GM12878 (cell line): ENCODE data around the gene SHH. TPM values are rescaled to one million over a fixed set of nuclear protein-coding genes. Genes with fewer than 3 reads are reported as not detected.

Experiments
- ATAC-seq: fragments of 200-7000 bp; cut with Tn5 transposase; 3 replicates; pipeline ENCODE4 v1.9.1; 2020; ENCODE audit warnings: mild to moderate bottlenecking, moderate library complexity
- BruUV-seq: library from RNA; stranded (reverse); fragments of 400-500 nt; replicated peaks from 2 replicates; lab custom pipeline; 2021; lab: Mats Ljungman, UMichigan
- CTCF ChIA-PET: fragments of 300-600 bp; sonication (Branson Sonifier 250); formaldehyde crosslinking; extraction: SDS; loops from one replicate; lab custom pipeline; 2021; ENCODE audit warnings: inconsistent platforms; lab: Yijun Ruan, JAX
- POLR2A ChIA-PET: fragments of 350-600 bp; formaldehyde crosslinking; extraction: SDS; loops from one replicate; lab custom pipeline; 2021; ENCODE audit warnings: inconsistent platforms; lab: Charles Lee
- RAD21 ChIA-PET: fragments of 300-600 bp; sonication (Branson Sonifier 250); formaldehyde crosslinking; loops from one replicate; lab custom pipeline; 2023; ENCODE audit warnings: antibody characterized with exemption; ENCODE audit not compliant: unreplicated experiment; lab: Charles Lee
- SMC1A ChIA-PET: fragments of 300-600 bp; sonication (Branson Sonifier 250); formaldehyde crosslinking; loops from one replicate; lab custom pipeline; 2023; ENCODE audit not compliant: unreplicated experiment, uncharacterized antibody; lab: Charles Lee
- DNase-seq: peaks from one replicate; pipeline ENCODE4 v3.0.0-alpha.2; 2011; ENCODE audit warnings: low read depth, low spot score
- FAIRE-seq: peaks from 3 replicates; lab custom pipeline; 2011; peaks lifted over from hg19 to GRCh38; lab: Jason Lieb, UNC
- H2AFZ ChIP-seq: 2 replicates; pipeline ENCODE4 v1.6.0; 2011; ENCODE audit warnings: low read depth, low read length, control low read depth; ENCODE audit not compliant: control insufficient read depth
- H3K27ac ChIP-seq: 2 replicates; pipeline ENCODE4 v1.5.1; 2011; ENCODE audit warnings: control low read depth; ENCODE audit not compliant: control insufficient read depth, insufficient read depth
- H3K27me3 ChIP-seq, 2 experiments: replicated peaks in 1 of 2; 2 replicates each; pipeline versions ENCODE4 v1.6.0 to v1.6.1; 2011; ENCODE audit warnings: low read length in 1 of 2; ENCODE audit not compliant: control insufficient read depth in 2 of 2, insufficient read depth in 2 of 2
- H3K36me3 ChIP-seq, 2 experiments: 2 replicates each; pipeline ENCODE4 v1.5.1; 2011; ENCODE audit warnings: low read length in 1 of 2; ENCODE audit not compliant: control insufficient read depth in 2 of 2, insufficient read depth in 2 of 2
- H3K4me1 ChIP-seq: 2 replicates; pipeline ENCODE4 v1.6.1; 2011; ENCODE audit warnings: mild to moderate bottlenecking, low read length, moderate library complexity, mixed read lengths; ENCODE audit not compliant: control insufficient read depth, insufficient read depth
- H3K4me2 ChIP-seq: 2 replicates; pipeline ENCODE4 v1.6.0; 2011; ENCODE audit warnings: control low read depth; ENCODE audit not compliant: control insufficient read depth, insufficient read depth
- H3K4me3 ChIP-seq: fragments of 200-600 bp; sonication (generic); 2 replicates; pipeline ENCODE4 v1.5.1; 2016
- H3K79me2 ChIP-seq: 2 replicates; pipeline ENCODE4 v1.6.0; 2011; ENCODE audit warnings: low read length; ENCODE audit not compliant: control insufficient read depth, insufficient read depth
- H3K9ac ChIP-seq: 2 replicates; pipeline ENCODE4 v1.8.0; 2011; ENCODE audit warnings: low read length, control low read depth, mixed read lengths; ENCODE audit not compliant: control insufficient read depth, insufficient read depth
- H3K9me3 ChIP-seq: replicated peaks from 3 replicates; pipeline ENCODE4 v1.5.1; 2011; ENCODE audit warnings: mild to moderate bottlenecking, low read length; ENCODE audit not compliant: control insufficient read depth, insufficient read depth
- H4K20me1 ChIP-seq: 2 replicates; pipeline ENCODE4 v1.6.0; 2011; ENCODE audit not compliant: control insufficient read depth, insufficient read depth
- BACH1 ChIP-seq: fragments of 450-650 bp; IDR thresholded peaks from 2 replicates; pipeline ENCODE4 v1.6.1; 2017; ENCODE audit warnings: mild to moderate bottlenecking, borderline replicate concordance
- CEBPB ChIP-seq, 2 experiments: fragments of 150-350 bp in 1 of 2; IDR thresholded peaks; 2 replicates each; pipeline ENCODE4 v1.6.1; 2012 to 2014; ENCODE audit warnings: low read depth in 2 of 2, low read length in 2 of 2, borderline replicate concordance in 1 of 2, inconsistent platforms in 1 of 2
- CHD4 ChIP-seq: fragments of 200-600 bp; sonication (generic); IDR thresholded peaks from 2 replicates; pipeline ENCODE4 v1.6.1; 2016; ENCODE audit warnings: mild to moderate bottlenecking
- FOS ChIP-seq: IDR thresholded peaks from 3 replicates; pipeline ENCODE4 v1.6.1; 2011; ENCODE audit warnings: borderline replicate concordance; ENCODE audit not compliant: insufficient read length; ENCODE audit errors: extremely low read depth
- JUND ChIP-seq: IDR thresholded peaks from 2 replicates; pipeline ENCODE4 v1.6.1; 2012; ENCODE audit warnings: low read depth, mild to moderate bottlenecking, low read length, improper control_type of control experiment, moderate library complexity
- MTA2 ChIP-seq: fragments of 450-650 bp; IDR thresholded peaks from 2 replicates; pipeline ENCODE4 v1.6.1; 2016; ENCODE audit warnings: low read depth, mild to moderate bottlenecking, moderate library complexity
- POLR2AphosphoS5 ChIP-seq: IDR thresholded peaks from 2 replicates; pipeline ENCODE4 v1.6.1; 2011; ENCODE audit warnings: mild to moderate bottlenecking, low read length, inconsistent platforms
- RELA ChIP-seq: fragments of 450-650 bp; IDR thresholded peaks from 2 replicates; pipeline ENCODE4 v1.8.0; 2014; ENCODE audit warnings: borderline replicate concordance; ENCODE audit not compliant: partially characterized antibody
- SIN3A ChIP-seq: IDR thresholded peaks from 2 replicates; pipeline ENCODE4 v1.6.1; 2012; ENCODE audit warnings: low read depth, low read length, improper control_type of control experiment
- SMC3 ChIP-seq: IDR thresholded peaks from 2 replicates; pipeline ENCODE4 v1.6.1; 2011; ENCODE audit warnings: low read length, improper control_type of control experiment, borderline replicate concordance
- ZNF217 ChIP-seq: fragments of 450-650 bp; IDR thresholded peaks from 2 replicates; pipeline ENCODE4 v1.6.1; 2017; ENCODE audit warnings: antibody characterized with exemption, mild to moderate bottlenecking
- WGBS: methylation state at CpG from one replicate; pipeline ENCODE4 v1.1.6; 2016; ENCODE audit warnings: low lambda C conversion rate; ENCODE audit not compliant: insufficient replicate concordance, insufficient coverage; ENCODE audit errors: missing lambda C conversion rate; 5-methylcytosine and 5-hydroxymethylcytosine counted together
- in situ Hi-C: fragments of 300-500 bp; cut with MboI; formaldehyde crosslinking; loops from 9 replicates; pipeline ENCODE4 v1.14.3; 2018; ENCODE audit warnings: mixed read lengths
- intact Hi-C: fragments of 100-400 bp; cut with micrococcal nuclease; formaldehyde crosslinking; loops from one replicate; pipeline ENCODE4 v1.14.2; 2022; ENCODE audit not compliant: unreplicated experiment
- polyA plus RNA-seq, 11 experiments: library from polyadenylated mRNA; depleted of rRNA in 4 of 11; unstranded in 6 of 11; stranded (reverse) in 5 of 11; fragments of >200 nt; fragmentation: Nextera tagmentation in 4 of 11; fragmentation: Illumina TruSeq in 1 of 11; extraction: Ambion mirVana in 4 of 11; extraction: Trizol in 1 of 11; gene quantifications; 1 replicate in 1 of 11; 2 replicates in 10 of 11; pipeline versions ENCODE4 v1.2.1 to v1.2.3, GENCODE V29; 2011 to 2016; ENCODE audit warnings: inconsistent platforms in 2 of 11, missing spikeins in 2 of 11, low read depth in 1 of 11
- total RNA-seq, 4 experiments: library from RNA; depleted of rRNA in 3 of 4; stranded (reverse); fragments of >200 nt in 3 of 4; fragmentation: Illumina TruSeq in 1 of 4; extraction: Trizol in 1 of 4; gene quantifications; 2 replicates each; pipeline versions ENCODE4 v1.2.1 to v1.2.3, GENCODE V29; 2013 to 2021
- TF ChIP-seq, protein P1 (sequence below): IDR thresholded peaks from 2 replicates; pipeline ENCODE4 v1.6.1; 2012; ENCODE audit warnings: low read depth, low read length, improper control_type of control experiment
- TF ChIP-seq, protein P2 (sequence below): IDR thresholded peaks from 2 replicates; pipeline ENCODE4 v1.6.1; 2011; ENCODE audit warnings: mild to moderate bottlenecking, low read depth, low read length, moderate library complexity; ENCODE audit not compliant: insufficient replicate concordance
- TF ChIP-seq, protein P3 (sequence below): fragments of 450-650 bp; IDR thresholded peaks from 2 replicates; pipeline ENCODE4 v1.6.1; 2018; ENCODE audit warnings: mild to moderate bottlenecking, low read depth, moderate library complexity; ENCODE audit not compliant: partially characterized antibody

Gene SHH
- total and polyA plus RNA-seq, 10 of the 15 experiments (the other 5 are each of a cell fraction or from before 2014, with no cell fraction given) = not detected

DNA sequence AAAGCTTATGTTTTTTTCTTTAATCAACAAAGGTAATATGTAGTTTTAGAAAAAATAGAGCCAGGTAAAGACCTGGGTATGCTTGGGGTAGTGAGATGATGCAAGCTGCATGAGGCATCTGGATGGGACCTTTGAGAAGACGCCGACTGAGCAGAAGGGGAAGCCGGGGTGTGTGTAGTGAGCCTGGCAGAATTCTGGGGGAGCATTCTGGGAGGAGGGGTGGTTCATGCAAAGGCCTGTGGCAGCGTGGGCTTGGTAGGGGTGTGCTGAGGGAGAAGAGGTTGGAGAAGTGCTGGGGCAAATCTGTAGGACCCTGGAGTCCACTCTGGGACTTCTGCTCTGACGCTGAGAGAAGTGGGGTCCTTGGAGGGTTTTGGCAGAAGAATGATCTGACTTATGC is 33.9 kb upstream of the SHH start:
- SMC1A ChIA-PET = no interaction called here
- RAD21 ChIA-PET = no interaction called here
- intact Hi-C loops = no loop called here
- CTCF ChIA-PET = no interaction called here
- Histone ChIP-seq H3K27me3 (no peaks in the 10 kb centered on the region; a peak in 1 of 4 replicates), H4K20me1 (no peaks in the 10 kb centered on the region), H3K79me2 (no peaks in the 10 kb centered on the region), H3K9me3 (no peaks in the 10 kb centered on the region), H3K27ac (no peak overlapping the region), H3K4me2 (no peak overlapping the region), H3K4me3 (no peak overlapping the region), H3K4me1 (no peaks in the 10 kb centered on the region), H3K36me3 (no peaks in the 10 kb centered on the region), H3K9ac (no peak overlapping the region), H2AFZ (no peak overlapping the region)
- no TSS peak for BruUV-seq
- DNase-seq (no peak), ATAC-seq (no peak), FAIRE-seq (no peak)
- in situ Hi-C loops = no loop called here
- TF ChIP-seq MTA2 = no peak
- no peak for TF ChIP-seq FOS
- TF ChIP-seq JUND = no peak
- no peak for TF ChIP-seq SIN3A
- TF ChIP-seq CEBPB (IDR thresholded peaks at IDR 0.05; ENCODE audit: borderline replicate concordance in 1 of 2, low read depth in 2 of 2, low read length in 2 of 2) = no peak
- TF ChIP-seq SMC3 = no peak
- TF ChIP-seq CHD4 = no peak
- TF ChIP-seq RELA = no peak
- TF ChIP-seq BACH1 = no peak
- POLR2A ChIA-PET = no interaction called here
- WGBS = 67% methylated on average over 5 of the region's 5 CpGs

DNA sequence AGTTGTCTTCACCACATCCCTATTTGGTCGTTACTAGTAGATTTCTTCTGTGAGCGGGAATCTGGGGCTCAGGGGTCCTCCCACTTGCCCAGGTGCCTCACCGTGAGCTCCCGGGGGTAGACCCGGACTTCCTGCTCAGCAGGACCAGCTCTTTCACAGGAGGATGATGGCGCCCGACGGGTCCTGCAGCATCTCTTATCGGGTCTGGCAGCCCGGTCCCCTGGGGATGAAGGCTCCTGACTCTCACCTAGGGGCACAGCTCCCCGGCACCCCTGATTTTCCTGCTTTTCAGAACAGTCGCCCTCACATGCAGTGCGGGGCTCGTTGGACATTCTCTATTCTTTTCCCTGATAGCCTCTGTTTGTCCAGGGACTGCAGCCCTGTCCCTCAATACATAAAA is 33.0 kb upstream of the SHH start:
- no peaks in the 10 kb centered on the region for H3K4me1 ChIP-seq
- DNase-seq (no peak), FAIRE-seq (no peak), ATAC-seq (no peak)
- no peaks in the 10 kb centered on the region for H4K20me1 ChIP-seq
- no peak overlapping the region for H3K4me3 ChIP-seq
- peaks cover 0 to 2% of the 10 kb centered on the region in 2 experiments; a peak in 1 of 4 replicates for H3K27me3 ChIP-seq
- H3K9me3 ChIP-seq = no peaks in the 10 kb centered on the region
- no peak overlapping the region for H3K27ac ChIP-seq
- H3K4me2 ChIP-seq = no peak overlapping the region
- ChIA-PET RAD21 (no interaction called here), SMC1A (no interaction called here), POLR2A (no interaction called here), CTCF (no interaction called here)
- no peaks in the 10 kb centered on the region for H3K79me2 ChIP-seq
- BruUV-seq = no TSS peak
- WGBS = 28% methylated on average over 14 of the region's 14 CpGs
- in situ Hi-C loops = no loop called here
- H2AFZ ChIP-seq = no peak overlapping the region
- H3K9ac ChIP-seq = no peak overlapping the region
- no peaks in the 10 kb centered on the region for H3K36me3 ChIP-seq
- intact Hi-C loops = no loop called here
- TF ChIP-seq, protein P1, sequence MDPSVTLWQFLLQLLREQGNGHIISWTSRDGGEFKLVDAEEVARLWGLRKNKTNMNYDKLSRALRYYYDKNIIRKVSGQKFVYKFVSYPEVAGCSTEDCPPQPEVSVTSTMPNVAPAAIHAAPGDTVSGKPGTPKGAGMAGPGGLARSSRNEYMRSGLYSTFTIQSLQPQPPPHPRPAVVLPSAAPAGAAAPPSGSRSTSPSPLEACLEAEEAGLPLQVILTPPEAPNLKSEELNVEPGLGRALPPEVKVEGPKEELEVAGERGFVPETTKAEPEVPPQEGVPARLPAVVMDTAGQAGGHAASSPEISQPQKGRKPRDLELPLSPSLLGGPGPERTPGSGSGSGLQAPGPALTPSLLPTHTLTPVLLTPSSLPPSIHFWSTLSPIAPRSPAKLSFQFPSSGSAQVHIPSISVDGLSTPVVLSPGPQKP = no peak
- TF ChIP-seq ZNF217 = no peak
- TF ChIP-seq POLR2AphosphoS5 = no peak
- TF ChIP-seq, protein P2, sequence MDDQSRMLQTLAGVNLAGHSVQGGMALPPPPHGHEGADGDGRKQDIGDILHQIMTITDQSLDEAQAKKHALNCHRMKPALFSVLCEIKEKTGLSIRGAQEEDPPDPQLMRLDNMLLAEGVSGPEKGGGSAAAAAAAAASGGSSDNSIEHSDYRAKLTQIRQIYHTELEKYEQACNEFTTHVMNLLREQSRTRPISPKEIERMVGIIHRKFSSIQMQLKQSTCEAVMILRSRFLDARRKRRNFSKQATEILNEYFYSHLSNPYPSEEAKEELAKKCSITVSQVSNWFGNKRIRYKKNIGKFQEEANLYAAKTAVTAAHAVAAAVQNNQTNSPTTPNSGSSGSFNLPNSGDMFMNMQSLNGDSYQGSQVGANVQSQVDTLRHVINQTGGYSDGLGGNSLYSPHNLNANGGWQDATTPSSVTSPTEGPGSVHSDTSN = no peak
- TF ChIP-seq, protein P3, sequence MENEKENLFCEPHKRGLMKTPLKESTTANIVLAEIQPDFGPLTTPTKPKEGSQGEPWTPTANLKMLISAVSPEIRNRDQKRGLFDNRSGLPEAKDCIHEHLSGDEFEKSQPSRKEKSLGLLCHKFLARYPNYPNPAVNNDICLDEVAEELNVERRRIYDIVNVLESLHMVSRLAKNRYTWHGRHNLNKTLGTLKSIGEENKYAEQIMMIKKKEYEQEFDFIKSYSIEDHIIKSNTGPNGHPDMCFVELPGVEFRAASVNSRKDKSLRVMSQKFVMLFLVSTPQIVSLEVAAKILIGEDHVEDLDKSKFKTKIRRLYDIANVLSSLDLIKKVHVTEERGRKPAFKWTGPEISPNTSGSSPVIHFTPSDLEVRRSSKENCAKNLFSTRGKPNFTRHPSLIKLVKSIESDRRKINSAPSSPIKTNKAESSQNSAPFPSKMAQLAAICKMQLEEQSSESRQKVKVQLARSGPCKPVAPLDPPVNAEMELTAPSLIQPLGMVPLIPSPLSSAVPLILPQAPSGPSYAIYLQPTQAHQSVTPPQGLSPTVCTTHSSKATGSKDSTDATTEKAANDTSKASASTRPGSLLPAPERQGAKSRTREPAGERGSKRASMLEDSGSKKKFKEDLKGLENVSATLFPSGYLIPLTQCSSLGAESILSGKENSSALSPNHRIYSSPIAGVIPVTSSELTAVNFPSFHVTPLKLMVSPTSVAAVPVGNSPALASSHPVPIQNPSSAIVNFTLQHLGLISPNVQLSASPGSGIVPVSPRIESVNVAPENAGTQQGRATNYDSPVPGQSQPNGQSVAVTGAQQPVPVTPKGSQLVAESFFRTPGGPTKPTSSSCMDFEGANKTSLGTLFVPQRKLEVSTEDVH = no peak
- no peak for TF ChIP-seq MTA2
